Measurements from ENCODE around the gene CTAGE4.
"Not testable (repeated sequence)": the region's sequence is repeated elsewhere in the genome, so short reads cannot be mapped to it uniquely, and the experiment has no call there.

Gene CTAGE4

GRCh38 chr7:144174613-144175012, 8.7 kb upstream of the CTAGE4 start:
- Histone ChIP-seq H3K27ac (ENCODE audit: low read length) (no peak overlapping the region), H3K27me3 (ENCODE audit: low read depth, low read length) (peaks cover 32% of the 10 kb centered on the region), H3K9me3 (ENCODE audit: insufficient read depth, low read length) (no peaks in the 10 kb centered on the region), H3K79me2 (ENCODE audit: low read length) (no peaks in the 10 kb centered on the region), H3K36me3 (replicated peaks; ENCODE audit: low read depth, low read length) (no peaks in the 10 kb centered on the region), H3K4me3 (ENCODE audit: low read length) (no peak overlapping the region), H3K4me1 (ENCODE audit: low read length) (no peaks in the 10 kb centered on the region), H4K20me1 (ENCODE audit: insufficient read depth, low read length) (no peaks in the 10 kb centered on the region), H3K9ac (ENCODE audit: low read length) (no peak overlapping the region), H2AFZ (ENCODE audit: low read depth, low read length) (no peak overlapping the region), H3K4me2 (ENCODE audit: low read length) (no peak overlapping the region)
- TF ChIP-seq CTCF (IDR thresholded peaks at IDR 0.05; ENCODE audit: low read depth, low read length): no peak
- TF ChIP-seq EZH2phosphoT487 (IDR thresholded peaks at IDR 0.05; ENCODE audit: low read depth): no peak

GRCh38 chr7:144178380-144179164, 4.7 kb upstream of the CTAGE4 start:
- peak; percentile 41 for TF ChIP-seq CTCF (IDR thresholded peaks at IDR 0.05; ENCODE audit: low read depth, low read length)
- not testable (repeated sequence) for H4K20me1 ChIP-seq (ENCODE audit: insufficient read depth, low read length); H3K4me2 ChIP-seq (ENCODE audit: low read length)

GRCh38 chr7:144179165-144179479, 4.1 kb upstream of the CTAGE4 start:
- peaks cover 25% of the 10 kb centered on the region for H3K27me3 ChIP-seq (ENCODE audit: low read depth, low read length)
- not testable (repeated sequence) for H3K27ac ChIP-seq (ENCODE audit: low read length); H2AFZ ChIP-seq (ENCODE audit: low read depth, low read length); H3K79me2 ChIP-seq (ENCODE audit: low read length); H3K36me3 ChIP-seq (replicated peaks; ENCODE audit: low read depth, low read length); H3K4me1 ChIP-seq (ENCODE audit: low read length); H3K4me2 ChIP-seq (ENCODE audit: low read length); H3K9me3 ChIP-seq (ENCODE audit: insufficient read depth, low read length); H3K4me3 ChIP-seq (ENCODE audit: low read length); H3K9ac ChIP-seq (ENCODE audit: low read length); H4K20me1 ChIP-seq (ENCODE audit: insufficient read depth, low read length)

More at GRCh38 chr7:144178380-144179164, 4.7 kb upstream of the CTAGE4 start:
- not testable (repeated sequence) for H3K27ac ChIP-seq (ENCODE audit: low read length); H2AFZ ChIP-seq (ENCODE audit: low read depth, low read length); H3K36me3 ChIP-seq (replicated peaks; ENCODE audit: low read depth, low read length); H3K4me1 ChIP-seq (ENCODE audit: low read length); H3K4me3 ChIP-seq (ENCODE audit: low read length); H3K9ac ChIP-seq (ENCODE audit: low read length); H3K79me2 ChIP-seq (ENCODE audit: low read length); H3K9me3 ChIP-seq (ENCODE audit: insufficient read depth, low read length)
- H3K27me3 ChIP-seq (ENCODE audit: low read depth, low read length): peaks cover 27% of the 10 kb centered on the region

- H3K27me3 ChIP-seq (ENCODE audit: low read depth, low read length); H3K27ac ChIP-seq (ENCODE audit: low read length); H3K9ac ChIP-seq (ENCODE audit: low read length); H3K36me3 ChIP-seq (replicated peaks; ENCODE audit: low read depth, low read length); H3K4me3 ChIP-seq (ENCODE audit: low read length); H3K79me2 ChIP-seq (ENCODE audit: low read length); H3K4me1 ChIP-seq (ENCODE audit: low read length); H3K9me3 ChIP-seq (ENCODE audit: insufficient read depth, low read length); H2AFZ ChIP-seq (ENCODE audit: low read depth, low read length); H3K4me2 ChIP-seq (ENCODE audit: low read length); H4K20me1 ChIP-seq (ENCODE audit: insufficient read depth, low read length): not testable (repeated sequence)
Measured at GRCh38 chr7:144187848-144188247, 4.6 kb downstream of the CTAGE4 start.

- not testable (repeated sequence) for H3K9me3 ChIP-seq (ENCODE audit: insufficient read depth, low read length); H3K27ac ChIP-seq (ENCODE audit: low read length); H3K9ac ChIP-seq (ENCODE audit: low read length); H3K4me3 ChIP-seq (ENCODE audit: low read length); H3K4me2 ChIP-seq (ENCODE audit: low read length); H3K79me2 ChIP-seq (ENCODE audit: low read length); H4K20me1 ChIP-seq (ENCODE audit: insufficient read depth, low read length); H3K36me3 ChIP-seq (replicated peaks; ENCODE audit: low read depth, low read length); H3K4me1 ChIP-seq (ENCODE audit: low read length); H3K27me3 ChIP-seq (ENCODE audit: low read depth, low read length); H2AFZ ChIP-seq (ENCODE audit: low read depth, low read length)
Measured at GRCh38 chr7:144188578-144189171, 5.4 kb downstream of the CTAGE4 start.

- not testable (repeated sequence) for H3K9me3 ChIP-seq (ENCODE audit: insufficient read depth, low read length); H3K79me2 ChIP-seq (ENCODE audit: low read length); H3K27me3 ChIP-seq (ENCODE audit: low read depth, low read length); H4K20me1 ChIP-seq (ENCODE audit: insufficient read depth, low read length); H3K4me2 ChIP-seq (ENCODE audit: low read length); H3K4me1 ChIP-seq (ENCODE audit: low read length); H2AFZ ChIP-seq (ENCODE audit: low read depth, low read length); H3K4me3 ChIP-seq (ENCODE audit: low read length); H3K9ac ChIP-seq (ENCODE audit: low read length); H3K36me3 ChIP-seq (replicated peaks; ENCODE audit: low read depth, low read length); H3K27ac ChIP-seq (ENCODE audit: low read length)
Measured at GRCh38 chr7:144193782-144194181, 10.5 kb downstream of the CTAGE4 start.

- H4K20me1 ChIP-seq (ENCODE audit: insufficient read depth, low read length); H3K4me2 ChIP-seq (ENCODE audit: low read length); H3K9ac ChIP-seq (ENCODE audit: low read length); H3K27ac ChIP-seq (ENCODE audit: low read length); H3K79me2 ChIP-seq (ENCODE audit: low read length); H2AFZ ChIP-seq (ENCODE audit: low read depth, low read length); H3K36me3 ChIP-seq (replicated peaks; ENCODE audit: low read depth, low read length); H3K9me3 ChIP-seq (ENCODE audit: insufficient read depth, low read length); H3K4me1 ChIP-seq (ENCODE audit: low read length); H3K4me3 ChIP-seq (ENCODE audit: low read length); H3K27me3 ChIP-seq (ENCODE audit: low read depth, low read length): not testable (repeated sequence)
Measured at GRCh38 chr7:144194453-144194852, 11.2 kb downstream of the CTAGE4 start.

- H3K27ac ChIP-seq (ENCODE audit: low read length); H3K9me3 ChIP-seq (ENCODE audit: insufficient read depth, low read length); H4K20me1 ChIP-seq (ENCODE audit: insufficient read depth, low read length); H3K4me2 ChIP-seq (ENCODE audit: low read length); H3K79me2 ChIP-seq (ENCODE audit: low read length); H2AFZ ChIP-seq (ENCODE audit: low read depth, low read length); H3K36me3 ChIP-seq (replicated peaks; ENCODE audit: low read depth, low read length); H3K4me1 ChIP-seq (ENCODE audit: low read length); H3K4me3 ChIP-seq (ENCODE audit: low read length); H3K9ac ChIP-seq (ENCODE audit: low read length); H3K27me3 ChIP-seq (ENCODE audit: low read depth, low read length): not testable (repeated sequence)
Measured at GRCh38 chr7:144195212-144195872, 12.1 kb downstream of the CTAGE4 start, which contains the start of gene ARHGEF35. Gene ARHGEF35, minus strand, starts transcription at chr7:144195833. Its CDS starts 7,450 bp downstream, at chr7:144188383.
